Adrenal gland (tissue), 5 donors: ENCODE results near the gene RETREG3.
"Not testable (repeated sequence)": the region's sequence is repeated elsewhere in the genome, so short reads cannot be mapped to it uniquely, and the experiment has no call there.

Experiments used
- CTCF ChIP-seq, 6 experiments: fragments of 450-650 bp in 4 of 6; fragments of 200-600 bp in 2 of 6; sonication (generic) in 1 of 6; IDR thresholded peaks; 1 replicate in 5 of 6; 2 replicates in 1 of 6; pipeline versions ENCODE4 v1.5.1 to v1.8.0; 2016 to 2021; ENCODE audit warnings: antibody characterized with exemption in 6 of 6, mild to moderate bottlenecking in 2 of 6, moderate library complexity in 1 of 6
- POLR2A ChIP-seq, 2 donors: fragments of 450-650 bp; IDR thresholded peaks; one replicate each; pipeline ENCODE4 v1.6.1; 2017; ENCODE audit warnings: antibody characterized with exemption in 2 of 2, mild to moderate bottlenecking in 2 of 2, moderate library complexity in 1 of 2
- donor health status: DM: no; HTN: no; CAD: no.

GRCh38 chr17:42555961-42556617, 53.1 kb downstream of the RETREG3 start:
- not testable (repeated sequence) for TF ChIP-seq POLR2A, CTCF (IDR thresholded peaks at IDR 0.05)
